ENCODE results near the gene ASRGL1.

DNA sequence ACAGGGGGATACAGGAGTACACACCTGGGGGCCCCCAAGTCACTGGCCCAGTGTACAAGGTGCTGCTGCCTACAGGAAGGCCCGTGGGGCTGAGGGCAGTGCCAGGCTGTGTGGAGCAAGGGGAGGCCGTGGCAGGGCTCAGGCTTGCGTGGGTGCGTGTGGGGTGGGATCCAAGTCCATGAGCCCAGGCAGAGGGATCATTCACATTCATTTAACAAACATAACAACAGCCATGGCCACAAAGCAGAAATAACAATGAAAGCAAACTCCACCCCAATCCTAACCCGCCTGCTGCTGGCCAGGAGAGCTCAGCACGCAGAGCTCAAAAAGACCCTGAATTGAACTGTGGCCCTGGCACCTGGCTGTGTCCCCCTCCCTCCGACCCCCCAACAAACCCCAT, 64.6 kb downstream of the ASRGL1 start:
- no peak for TF ChIP-seq POLR2A (IDR thresholded peaks at IDR 0.05)
- TF ChIP-seq, protein P1, sequence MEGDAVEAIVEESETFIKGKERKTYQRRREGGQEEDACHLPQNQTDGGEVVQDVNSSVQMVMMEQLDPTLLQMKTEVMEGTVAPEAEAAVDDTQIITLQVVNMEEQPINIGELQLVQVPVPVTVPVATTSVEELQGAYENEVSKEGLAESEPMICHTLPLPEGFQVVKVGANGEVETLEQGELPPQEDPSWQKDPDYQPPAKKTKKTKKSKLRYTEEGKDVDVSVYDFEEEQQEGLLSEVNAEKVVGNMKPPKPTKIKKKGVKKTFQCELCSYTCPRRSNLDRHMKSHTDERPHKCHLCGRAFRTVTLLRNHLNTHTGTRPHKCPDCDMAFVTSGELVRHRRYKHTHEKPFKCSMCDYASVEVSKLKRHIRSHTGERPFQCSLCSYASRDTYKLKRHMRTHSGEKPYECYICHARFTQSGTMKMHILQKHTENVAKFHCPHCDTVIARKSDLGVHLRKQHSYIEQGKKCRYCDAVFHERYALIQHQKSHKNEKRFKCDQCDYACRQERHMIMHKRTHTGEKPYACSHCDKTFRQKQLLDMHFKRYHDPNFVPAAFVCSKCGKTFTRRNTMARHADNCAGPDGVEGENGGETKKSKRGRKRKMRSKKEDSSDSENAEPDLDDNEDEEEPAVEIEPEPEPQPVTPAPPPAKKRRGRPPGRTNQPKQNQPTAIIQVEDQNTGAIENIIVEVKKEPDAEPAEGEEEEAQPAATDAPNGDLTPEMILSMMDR (IDR thresholded peaks at IDR 0.05), result no peak
